ENCODE measurements around the gene B3GAT1.

GRCh38 chr11:134407321-134407828, 4.7 kb downstream of the B3GAT1 start:
- TF ChIP-seq POLR2AphosphoS5 (IDR thresholded peaks at IDR 0.05) = no peak
- TF ChIP-seq CTCF (IDR thresholded peaks at IDR 0.05) = no peak
- TF ChIP-seq EP300 (IDR thresholded peaks at IDR 0.05) = no peak
- no peak for TF ChIP-seq POLR2A (IDR thresholded peaks at IDR 0.05)
